A549 (cell line): Measurements from ENCODE around the gene AHCYL2. TPM values are rescaled to one million over a fixed set of nuclear protein-coding genes. Genes with fewer than 3 reads are reported as not detected.

Experiments
- ATAC-seq, 2 experiments: fragments of 200-7000 bp in 1 of 2; fragments of >200 bp in 1 of 2; cut with Nextera tagmentation in 1 of 2; cut with Tn5 transposase in 1 of 2; 3 replicates each; pipeline versions ENCODE4 v1.8.0 to v1.9.1; 2018 to 2020; ENCODE audit warnings: mild to moderate bottlenecking in 1 of 2, moderate library complexity in 1 of 2
- CTCF ChIA-PET: fragments of 300-600 bp; sonication (Branson Sonifier 250); formaldehyde crosslinking; extraction: SDS; loops from one replicate; lab custom pipeline; 2021; ENCODE audit warnings: antibody characterized with exemption, inconsistent platforms; lab: Yijun Ruan, JAX
- POLR2A ChIA-PET: fragments of 350-600 bp; formaldehyde crosslinking; extraction: SDS; loops from one replicate; lab custom pipeline; 2021; ENCODE audit warnings: antibody characterized with exemption, inconsistent platforms; lab: Yijun Ruan, JAX
- DNase-seq, 2 experiments: peaks; one replicate each; pipeline versions ENCODE4 v3.0.0 to v3.0.0-alpha.2; 2011 to 2016; ENCODE audit warnings: low read depth in 1 of 2, low spot score in 1 of 2
- FAIRE-seq: peaks from 2 replicates; lab custom pipeline; 2011; peaks lifted over from hg19 to GRCh38; lab: Jason Lieb, UNC
- H3K27ac ChIP-seq, 2 experiments: fragments of >200 bp; sonication (Bioruptor Twin); formaldehyde crosslinking; 3 replicates each; pipeline ENCODE4 v1.5.1; 2016 to 2017
- H3K4me1 ChIP-seq: fragments of >200 bp; sonication (Bioruptor Twin); formaldehyde crosslinking; 3 replicates; pipeline ENCODE4 v1.6.1; 2016
- H3K4me2 ChIP-seq: fragments of >200 bp; sonication (Bioruptor Twin); formaldehyde crosslinking; 3 replicates; pipeline ENCODE4 v1.6.1; 2016
- H3K4me3 ChIP-seq: fragments of >200 bp; sonication (Bioruptor Twin); formaldehyde crosslinking; 3 replicates; pipeline ENCODE4 v1.5.1; 2016
- H3K9me3 ChIP-seq: fragments of >200 bp; sonication (Bioruptor Twin); formaldehyde crosslinking; 3 replicates; pipeline ENCODE4 v1.6.1; 2016
- BHLHE40 ChIP-seq: IDR thresholded peaks from 2 replicates; pipeline ENCODE4 v1.6.1; 2012; ENCODE audit warnings: low read depth, low read length, inconsistent platforms
- CHD2 ChIP-seq: fragments of 150-350 bp; IDR thresholded peaks from 2 replicates; pipeline ENCODE4 v1.6.1; 2014; ENCODE audit warnings: low read length; ENCODE audit not compliant: partially characterized antibody
- HOXB5 ChIP-seq: fragments of 250-450 bp; sonication (Bioruptor Pico); IDR thresholded peaks from 2 replicates; pipeline ENCODE4 v1.5.0; 2020; ENCODE audit warnings: mild to moderate bottlenecking, moderate library complexity
- JUN ChIP-seq, 2 experiments: fragments of >200 bp; sonication (Bioruptor Twin); formaldehyde crosslinking; IDR thresholded peaks; 2 replicates in 1 of 2; 3 replicates in 1 of 2; pipeline ENCODE4 v1.6.1; 2016 to 2017
- MAZ ChIP-seq: fragments of 150-350 bp; IDR thresholded peaks from 2 replicates; pipeline ENCODE4 v1.6.1; 2014; ENCODE audit warnings: antibody characterized with exemption, low read depth, low read length, borderline replicate concordance
- MYC ChIP-seq: IDR thresholded peaks from 2 replicates; pipeline ENCODE4 v1.6.1; 2012; ENCODE audit warnings: mild to moderate bottlenecking, inconsistent platforms, low read length, improper control_type of control experiment, borderline replicate concordance
- POLR2A ChIP-seq: IDR thresholded peaks from 2 replicates; pipeline ENCODE4 v1.6.1; 2012; ENCODE audit warnings: mild to moderate bottlenecking, low read length
- WGBS: methylation state at CpG from one replicate; pipeline ENCODE4 v1.1.6; 2017; ENCODE audit errors: missing lambda C conversion rate; 5-methylcytosine and 5-hydroxymethylcytosine counted together
- polyA minus RNA-seq: library from RNA; depleted of rRNA, polyadenylated mRNA; stranded (reverse); fragments of >200 nt; gene quantifications from 2 replicates; pipeline ENCODE4 v1.2.3, GENCODE V29; 2011; rRNA and poly(A)+ RNA removed
- polyA plus RNA-seq, 4 experiments: library from polyadenylated mRNA; depleted of rRNA in 3 of 4; stranded (reverse); fragments of >200 nt; fragmentation: RNase III in 1 of 4; extraction: RNeasy Plus Mini Kit Qiagen cat#74134 plus additional on column Dnase treatment in 1 of 4; gene quantifications; 2 replicates in 3 of 4; 3 replicates in 1 of 4; pipeline ENCODE4 v1.2.3, GENCODE V29; 2011 to 2017
- TF ChIP-seq, protein P1 (sequence below): fragments of 450-650 bp; IDR thresholded peaks from 2 replicates; pipeline ENCODE4 v1.6.1; 2014; ENCODE audit warnings: antibody characterized with exemption
- TF ChIP-seq, protein P2 (sequence below): IDR thresholded peaks from 2 replicates; pipeline ENCODE4 v1.6.1; 2012
- TF ChIP-seq, protein P3 (sequence below): fragments of 200-600 bp; sonication (generic); IDR thresholded peaks from 2 replicates; pipeline ENCODE4 v1.6.1; 2016; ENCODE audit warnings: antibody characterized with exemption, mild to moderate bottlenecking, moderate library complexity
- TF ChIP-seq, protein P4 (sequence below): fragments of >200 bp; sonication (Bioruptor Twin); formaldehyde crosslinking; IDR thresholded peaks from 3 replicates; pipeline ENCODE4 v1.6.1; 2016
- TF ChIP-seq, protein P5 (sequence below): fragments of >200 bp; sonication (Bioruptor Twin); formaldehyde crosslinking; IDR thresholded peaks from 2 replicates; pipeline ENCODE4 v1.6.1; 2016
- TF ChIP-seq, protein P6 (sequence below): IDR thresholded peaks from 2 replicates; pipeline ENCODE4 v1.6.1; 2012; ENCODE audit warnings: low read depth, borderline replicate concordance

AHCYL2 gene
- polyA plus RNA-seq (2011; rRNA removed) = 25.7 and 25.9 TPM in 2 replicates
- polyA plus RNA-seq (2012; cell fraction: cytosol; rRNA removed) = 5.3 and 5.6 TPM in 2 replicates
- polyA plus RNA-seq (2012; cell fraction: nucleus; rRNA removed) = 6.9 and 9.9 TPM in 2 replicates
- 9.1 to 10.8 TPM (median 9.9 TPM) in 3 replicates for polyA plus RNA-seq (2017; fragmentation: RNase III; extraction: RNeasy Plus Mini Kit Qiagen cat#74134 plus additional on column Dnase treatment)
- polyA minus RNA-seq = 20.0 and 28.2 TPM in 2 replicates

- no peaks in the 10 kb centered on the region for H3K9me3 ChIP-seq
- CTCF ChIA-PET = interaction anchor here (0.6 to 7.4 kb wide), 7 partner anchors 14 to 420 kb away, joined by 3 to 203 read pairs (median 4); no protein-coding TSS in a partner anchor
- no peak for FAIRE-seq
Measured at GRCh38 chr7:129224251-129225205, at the start of gene AHCYL2. TSS of gene AHCYL2 (plus strand) at chr7:129225030.

More at GRCh38 chr7:129224251-129225205, at the start of gene AHCYL2:
- POLR2A ChIA-PET = interaction anchor here (0.5 to 1.0 kb wide), 3 partner anchors 47 to 196 kb away, joined by 3 to 5 read pairs (median 5); no protein-coding TSS in a partner anchor
- WGBS = 1% methylated on average over 39 of the region's 63 CpGs
- H3K4me2 ChIP-seq = peak within 1 kb of the TSS; percentile 91
- ATAC-seq (peak; percentile 95 to 96), DNase-seq (peak; percentile 92 to 98)
- peaks cover 20% of the 10 kb centered on the region; the same call in 2 of the 3 replicates for H3K4me1 ChIP-seq
- peak in 1 of 2 experiments; percentile 73; a peak in 3 of 5 replicates for TF ChIP-seq JUN (IDR thresholded peaks at IDR 0.05)
- TF ChIP-seq, protein P1, sequence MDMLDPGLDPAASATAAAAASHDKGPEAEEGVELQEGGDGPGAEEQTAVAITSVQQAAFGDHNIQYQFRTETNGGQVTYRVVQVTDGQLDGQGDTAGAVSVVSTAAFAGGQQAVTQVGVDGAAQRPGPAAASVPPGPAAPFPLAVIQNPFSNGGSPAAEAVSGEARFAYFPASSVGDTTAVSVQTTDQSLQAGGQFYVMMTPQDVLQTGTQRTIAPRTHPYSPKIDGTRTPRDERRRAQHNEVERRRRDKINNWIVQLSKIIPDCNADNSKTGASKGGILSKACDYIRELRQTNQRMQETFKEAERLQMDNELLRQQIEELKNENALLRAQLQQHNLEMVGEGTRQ = peak; percentile 93
- TF ChIP-seq, protein P2, sequence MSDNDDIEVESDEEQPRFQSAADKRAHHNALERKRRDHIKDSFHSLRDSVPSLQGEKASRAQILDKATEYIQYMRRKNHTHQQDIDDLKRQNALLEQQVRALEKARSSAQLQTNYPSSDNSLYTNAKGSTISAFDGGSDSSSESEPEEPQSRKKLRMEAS = peak; percentile 87
- peak; percentile 76 for TF ChIP-seq POLR2A
- TF ChIP-seq MYC = peak; percentile 60; the same call in 1 of the 2 replicates
- peak; percentile 92 for TF ChIP-seq BHLHE40
- TF ChIP-seq HOXB5 (CRISPR knock-in tag) = no peak
- TF ChIP-seq, protein P3, sequence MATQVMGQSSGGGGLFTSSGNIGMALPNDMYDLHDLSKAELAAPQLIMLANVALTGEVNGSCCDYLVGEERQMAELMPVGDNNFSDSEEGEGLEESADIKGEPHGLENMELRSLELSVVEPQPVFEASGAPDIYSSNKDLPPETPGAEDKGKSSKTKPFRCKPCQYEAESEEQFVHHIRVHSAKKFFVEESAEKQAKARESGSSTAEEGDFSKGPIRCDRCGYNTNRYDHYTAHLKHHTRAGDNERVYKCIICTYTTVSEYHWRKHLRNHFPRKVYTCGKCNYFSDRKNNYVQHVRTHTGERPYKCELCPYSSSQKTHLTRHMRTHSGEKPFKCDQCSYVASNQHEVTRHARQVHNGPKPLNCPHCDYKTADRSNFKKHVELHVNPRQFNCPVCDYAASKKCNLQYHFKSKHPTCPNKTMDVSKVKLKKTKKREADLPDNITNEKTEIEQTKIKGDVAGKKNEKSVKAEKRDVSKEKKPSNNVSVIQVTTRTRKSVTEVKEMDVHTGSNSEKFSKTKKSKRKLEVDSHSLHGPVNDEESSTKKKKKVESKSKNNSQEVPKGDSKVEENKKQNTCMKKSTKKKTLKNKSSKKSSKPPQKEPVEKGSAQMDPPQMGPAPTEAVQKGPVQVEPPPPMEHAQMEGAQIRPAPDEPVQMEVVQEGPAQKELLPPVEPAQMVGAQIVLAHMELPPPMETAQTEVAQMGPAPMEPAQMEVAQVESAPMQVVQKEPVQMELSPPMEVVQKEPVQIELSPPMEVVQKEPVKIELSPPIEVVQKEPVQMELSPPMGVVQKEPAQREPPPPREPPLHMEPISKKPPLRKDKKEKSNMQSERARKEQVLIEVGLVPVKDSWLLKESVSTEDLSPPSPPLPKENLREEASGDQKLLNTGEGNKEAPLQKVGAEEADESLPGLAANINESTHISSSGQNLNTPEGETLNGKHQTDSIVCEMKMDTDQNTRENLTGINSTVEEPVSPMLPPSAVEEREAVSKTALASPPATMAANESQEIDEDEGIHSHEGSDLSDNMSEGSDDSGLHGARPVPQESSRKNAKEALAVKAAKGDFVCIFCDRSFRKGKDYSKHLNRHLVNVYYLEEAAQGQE = peak; percentile 74
- TF ChIP-seq CHD2 = peak; percentile 77
- TF ChIP-seq, protein P4, sequence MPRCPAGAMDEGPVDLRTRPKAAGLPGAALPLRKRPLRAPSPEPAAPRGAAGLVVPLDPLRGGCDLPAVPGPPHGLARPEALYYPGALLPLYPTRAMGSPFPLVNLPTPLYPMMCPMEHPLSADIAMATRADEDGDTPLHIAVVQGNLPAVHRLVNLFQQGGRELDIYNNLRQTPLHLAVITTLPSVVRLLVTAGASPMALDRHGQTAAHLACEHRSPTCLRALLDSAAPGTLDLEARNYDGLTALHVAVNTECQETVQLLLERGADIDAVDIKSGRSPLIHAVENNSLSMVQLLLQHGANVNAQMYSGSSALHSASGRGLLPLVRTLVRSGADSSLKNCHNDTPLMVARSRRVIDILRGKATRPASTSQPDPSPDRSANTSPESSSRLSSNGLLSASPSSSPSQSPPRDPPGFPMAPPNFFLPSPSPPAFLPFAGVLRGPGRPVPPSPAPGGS = peak; percentile 56; the same call in 1 of the 3 replicates
- no peak for TF ChIP-seq MAZ
- TF ChIP-seq, protein P5, sequence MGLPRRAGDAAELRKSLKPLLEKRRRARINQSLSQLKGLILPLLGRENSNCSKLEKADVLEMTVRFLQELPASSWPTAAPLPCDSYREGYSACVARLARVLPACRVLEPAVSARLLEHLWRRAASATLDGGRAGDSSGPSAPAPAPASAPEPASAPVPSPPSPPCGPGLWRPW = no peak
- TF ChIP-seq, protein P6, sequence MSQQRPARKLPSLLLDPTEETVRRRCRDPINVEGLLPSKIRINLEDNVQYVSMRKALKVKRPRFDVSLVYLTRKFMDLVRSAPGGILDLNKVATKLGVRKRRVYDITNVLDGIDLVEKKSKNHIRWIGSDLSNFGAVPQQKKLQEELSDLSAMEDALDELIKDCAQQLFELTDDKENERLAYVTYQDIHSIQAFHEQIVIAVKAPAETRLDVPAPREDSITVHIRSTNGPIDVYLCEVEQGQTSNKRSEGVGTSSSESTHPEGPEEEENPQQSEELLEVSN = peak; percentile 71; the same call in 1 of the 2 replicates
- H3K4me3 ChIP-seq = peak within 1 kb of the TSS; percentile 97
- H3K27ac ChIP-seq = peak within 1 kb of the TSS; percentile 77 to 94
